T-helper 2 cell (primary cell): ENCODE results near the gene GGCX.
"Not testable (repeated sequence)": the region's sequence is repeated elsewhere in the genome, so short reads cannot be mapped to it uniquely, and the experiment has no call there.

Experiments
- DNase-seq, 5 experiments: peaks; one replicate each; pipeline versions ENCODE4 v3.0.0 to v3.0.0-alpha.2; 2012 to 2022

Gene GGCX

GRCh38 chr2:85566265-85566664 is 5.0 kb upstream of the GGCX start:
- no peak for DNase-seq

- DNase-seq, result no peak
These were observed 2.9 kb upstream of the GGCX start for GRCh38 chr2:85564144-85564563.

- DNase-seq, result no peak
These were observed 447 bp downstream of the GGCX start for GRCh38 chr2:85560812-85561279.

- not testable (repeated sequence) for DNase-seq
These were observed 928 bp downstream of the GGCX start for GRCh38 chr2:85560403-85560726.

GRCh38 chr2:85558160-85558559 is 3.1 kb downstream of the GGCX start:
- no peak for DNase-seq

- DNase-seq, result no peak
These were observed 4.2 kb downstream of the GGCX start for GRCh38 chr2:85557130-85557529.

- no peak for DNase-seq
These were observed 6.2 kb downstream of the GGCX start for GRCh38 chr2:85554980-85555612.

- DNase-seq, result no peak
These were observed 8.1 kb downstream of the GGCX start for GRCh38 chr2:85553184-85553583.

- peak; percentile 56 to 84 (median 78) for DNase-seq
These were observed 9.3 kb downstream of the GGCX start for GRCh38 chr2:85551698-85552678.

- DNase-seq, result no peak
These were observed 10.8 kb downstream of the GGCX start for GRCh38 chr2:85550486-85550885.

GRCh38 chr2:85549826-85550225 is 11.5 kb downstream of the GGCX start:
- no peak for DNase-seq

GRCh38 chr2:85549095-85549494 is 12.2 kb downstream of the GGCX start:
- no peak for DNase-seq

- DNase-seq, result no peak
These were observed 12.7 kb downstream of the GGCX start for GRCh38 chr2:85548608-85548900.

GRCh38 chr2:85547859-85548607 is 13.3 kb downstream of the GGCX start:
- no peak for DNase-seq

GRCh38 chr2:85547089-85547858 is 14.0 kb downstream of the GGCX start:
- DNase-seq, result no peak

- DNase-seq, result no peak
These were observed 15.5 kb downstream of the GGCX start for GRCh38 chr2:85545780-85546240.

- not testable (repeated sequence) for DNase-seq
These were observed 16.1 kb downstream of the GGCX start for GRCh38 chr2:85544915-85545779.

- not testable (repeated sequence) for DNase-seq
These were observed 17.0 kb downstream of the GGCX start for GRCh38 chr2:85544254-85544691.

- no peak for DNase-seq
These were observed 18.5 kb downstream of the GGCX start for GRCh38 chr2:85542777-85543176.

- no peak for DNase-seq
These were observed 19.4 kb downstream of the GGCX start for GRCh38 chr2:85541753-85542457.

GRCh38 chr2:85541262-85541661 is 20.0 kb downstream of the GGCX start:
- no peak for DNase-seq
